PC-9 (cell line): Measurements from ENCODE around the gene THNSL1. TPM values are rescaled to one million over a fixed set of nuclear protein-coding genes. Genes with fewer than 3 reads are reported as not detected.

Source experiments
- BruUV-seq: library from RNA; stranded (reverse); fragments of 400-500 nt; replicated peaks from 2 replicates; lab custom pipeline; 2021; lab: Mats Ljungman, UMichigan
- CTCF ChIA-PET: fragments of 300-600 bp; sonication (Branson Sonifier 250); formaldehyde crosslinking; loops from one replicate; lab custom pipeline; 2022; ENCODE audit warnings: antibody characterized with exemption; lab: Charles Lee
- POLR2A ChIA-PET: fragments of 300-600 bp; sonication (Branson Sonifier 250); formaldehyde crosslinking; loops from one replicate; lab custom pipeline; 2022; ENCODE audit warnings: antibody characterized with exemption; ENCODE audit not compliant: unreplicated experiment; lab: Charles Lee
- DNase-seq, 2 experiments: peaks; one replicate each; pipeline versions ENCODE4 v3.0.0 to v3.0.0-alpha.2; 2015 to 2022; ENCODE audit warnings: mixed read lengths in 1 of 2
- H2AFZ ChIP-seq: fragments of 200-600 bp; sonication (generic); 2 replicates; pipeline ENCODE4 v1.8.1; 2017; ENCODE audit warnings: antibody characterized with exemption
- H3F3A ChIP-seq: fragments of 200-600 bp; sonication (generic); 2 replicates; pipeline ENCODE4 v1.8.1; 2017; ENCODE audit warnings: antibody characterized with exemption, mild to moderate bottlenecking, low read depth; ENCODE audit not compliant: insufficient read depth
- H3K27ac ChIP-seq: fragments of 200-600 bp; sonication (generic); 2 replicates; pipeline ENCODE4 v1.6.1; 2016; ENCODE audit warnings: mixed run types
- H3K27me3 ChIP-seq: fragments of 200-600 bp; sonication (generic); 2 replicates; pipeline ENCODE4 v1.6.1; 2016; ENCODE audit warnings: low read depth, mixed run types; ENCODE audit not compliant: insufficient read depth
- H3K36me3 ChIP-seq: fragments of 200-600 bp; sonication (generic); 2 replicates; pipeline ENCODE4 v1.6.1; 2016; ENCODE audit warnings: low read depth, mixed run types
- H3K4me1 ChIP-seq: fragments of 200-600 bp; sonication (generic); replicated peaks from 2 replicates; pipeline ENCODE4 v1.6.1; 2016; ENCODE audit warnings: mixed run types; ENCODE audit not compliant: insufficient read depth
- H3K4me2 ChIP-seq: fragments of 200-600 bp; sonication (generic); 2 replicates; pipeline ENCODE4 v1.6.1; 2017; ENCODE audit warnings: mixed run types
- H3K4me3 ChIP-seq: fragments of 200-600 bp; sonication (generic); 2 replicates; pipeline ENCODE4 v1.6.1; 2016; ENCODE audit warnings: mixed run types
- H3K79me2 ChIP-seq: fragments of 200-600 bp; sonication (generic); 2 replicates; pipeline ENCODE4 v1.6.1; 2017; ENCODE audit warnings: low read depth, mixed run types
- H3K9me2 ChIP-seq: fragments of 200-600 bp; sonication (generic); 2 replicates; pipeline ENCODE4 v1.8.1; 2017; ENCODE audit warnings: mild to moderate bottlenecking; ENCODE audit not compliant: insufficient read depth
- H3K9me3 ChIP-seq: fragments of 200-600 bp; sonication (generic); 2 replicates; pipeline ENCODE4 v1.8.1; 2016; ENCODE audit warnings: low read depth; ENCODE audit not compliant: insufficient read depth
- H4K20me1 ChIP-seq: fragments of 200-600 bp; sonication (generic); 2 replicates; pipeline ENCODE4 v1.8.1; 2017; ENCODE audit not compliant: insufficient read depth
- CTCF ChIP-seq: fragments of 200-600 bp; sonication (generic); conservative IDR thresholded peaks from 2 replicates; pipeline ENCODE4 v1.6.1; 2017; ENCODE audit warnings: mixed run types, antibody characterized with exemption, mild to moderate bottlenecking, moderate library complexity
- EZH2 ChIP-seq: fragments of 200-600 bp; sonication (generic); IDR thresholded peaks from 2 replicates; pipeline ENCODE4 v1.8.0; 2017; ENCODE audit warnings: antibody characterized with exemption, low read depth
- intact Hi-C: fragments of 100-400 bp; cut with micrococcal nuclease; formaldehyde crosslinking; loops from one replicate; pipeline ENCODE4 v1.10.0; 2022; ENCODE audit not compliant: unreplicated experiment
- total RNA-seq: library from RNA; stranded (reverse); gene quantifications from 2 replicates; pipeline ENCODE4 v1.2.3, GENCODE V29; 2021

THNSL1 gene
- total RNA-seq, 1 experiment from 2014 or later, result 6.8 TPM

GRCh38 chr10:25036381-25036780, 20.0 kb downstream of the THNSL1 start:
- no peaks in the 10 kb centered on the region for H3K36me3 ChIP-seq
- no peaks in the 10 kb centered on the region for H3K9me2 ChIP-seq
- H3K4me2 ChIP-seq, result no peak overlapping the region
- no peaks in the 10 kb centered on the region for H3K9me3 ChIP-seq
- BruUV-seq, result no TSS peak
- H2AFZ ChIP-seq, result no peak overlapping the region
- DNase-seq, result no peak
- no peaks in the 10 kb centered on the region for H3K27me3 ChIP-seq
- POLR2A ChIA-PET, result no interaction called here
- no peak overlapping the region for H3K27ac ChIP-seq
- no peak overlapping the region for H3K4me3 ChIP-seq
- H3F3A ChIP-seq, result no peaks in the 10 kb centered on the region
- CTCF ChIA-PET, result no interaction called here
- intact Hi-C loops, result no loop called here
- H3K4me1 ChIP-seq, result no peaks in the 10 kb centered on the region
- no peak for TF ChIP-seq CTCF
- no peak for TF ChIP-seq EZH2
- H3K79me2 ChIP-seq, result no peaks in the 10 kb centered on the region
- no peaks in the 10 kb centered on the region for H4K20me1 ChIP-seq

GRCh38 chr10:25038325-25038724, 21.9 kb downstream of the THNSL1 start:
- H3K27ac ChIP-seq, result no peak overlapping the region
- no peak for TF ChIP-seq EZH2
- no peak for TF ChIP-seq CTCF
- H3K4me2 ChIP-seq, result no peak overlapping the region
- no peak overlapping the region for H3K4me3 ChIP-seq
- H3F3A ChIP-seq, result no peaks in the 10 kb centered on the region
- H3K4me1 ChIP-seq, result no peaks in the 10 kb centered on the region
- no TSS peak for BruUV-seq
- intact Hi-C loops, result no loop called here
- no peaks in the 10 kb centered on the region for H3K27me3 ChIP-seq
- ChIA-PET POLR2A (no interaction called here), CTCF (no interaction called here)
- no peaks in the 10 kb centered on the region for H3K36me3 ChIP-seq
- no peaks in the 10 kb centered on the region for H4K20me1 ChIP-seq
- H3K9me2 ChIP-seq, result no peaks in the 10 kb centered on the region
- no peaks in the 10 kb centered on the region for H3K79me2 ChIP-seq
- H2AFZ ChIP-seq, result no peak overlapping the region
- no peak for DNase-seq
- no peaks in the 10 kb centered on the region for H3K9me3 ChIP-seq

GRCh38 chr10:25039531-25039930, 23.1 kb downstream of the THNSL1 start:
- Histone ChIP-seq H3K9me2 (no peaks in the 10 kb centered on the region), H3K27me3 (no peaks in the 10 kb centered on the region), H3K9me3 (no peaks in the 10 kb centered on the region), H3K4me3 (no peak overlapping the region), H3K79me2 (no peaks in the 10 kb centered on the region), H3K36me3 (no peaks in the 10 kb centered on the region), H3K4me2 (no peak overlapping the region), H4K20me1 (no peaks in the 10 kb centered on the region), H3F3A (no peaks in the 10 kb centered on the region), H3K27ac (no peak overlapping the region), H3K4me1 (no peaks in the 10 kb centered on the region), H2AFZ (no peak overlapping the region)
- DNase-seq, result no peak
- CTCF ChIA-PET, result interaction anchor here (0.6 kb wide), 1 partner anchor 1761 kb away, joined by 6 read pairs; no protein-coding TSS in a partner anchor
- no TSS peak for BruUV-seq
- TF ChIP-seq CTCF (no peak), EZH2 (no peak)
- POLR2A ChIA-PET, result no interaction called here
- intact Hi-C loops, result no loop called here
